Measurements from ENCODE around the gene PREP. TPM values are rescaled to one million over a fixed set of nuclear protein-coding genes. Genes with fewer than 3 reads are reported as not detected.

The PREP gene
- total RNA-seq, 1 donor from 2014 or later: 33.0 TPM

- no peak for FAIRE-seq
- no peak for DNase-seq (ENCODE audit: low spot score in 2 of 2)
These were observed 85.0 kb downstream of the PREP start for GRCh38 chr6:105317607-105318533.

DNA sequence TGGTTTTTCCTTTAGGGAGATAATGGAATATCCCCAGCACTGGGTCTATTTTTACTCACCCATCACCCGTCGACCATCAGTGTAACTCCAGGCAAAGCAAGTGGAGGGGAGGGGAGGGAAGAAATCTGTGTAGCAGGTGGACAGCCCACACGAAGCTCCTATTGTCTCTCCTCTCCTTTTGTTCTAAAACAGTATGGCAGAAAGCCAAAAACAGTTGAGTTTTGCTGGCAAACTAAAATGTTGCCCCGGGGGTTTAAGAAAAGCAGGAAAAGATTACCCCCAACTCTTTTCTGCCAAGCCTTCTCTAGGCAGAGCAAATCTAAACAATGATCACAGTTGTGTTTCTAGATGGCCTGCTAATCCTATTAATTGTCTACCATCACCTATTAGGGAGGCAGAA lies 89.7 kb downstream of the PREP start:
- DNase-seq (ENCODE audit: low spot score in 2 of 2) (no peak), FAIRE-seq (no peak)

GRCh38 chr6:105310947-105311346 lies 91.9 kb downstream of the PREP start:
- FAIRE-seq (no peak), DNase-seq (ENCODE audit: low spot score in 2 of 2) (no peak)

DNA sequence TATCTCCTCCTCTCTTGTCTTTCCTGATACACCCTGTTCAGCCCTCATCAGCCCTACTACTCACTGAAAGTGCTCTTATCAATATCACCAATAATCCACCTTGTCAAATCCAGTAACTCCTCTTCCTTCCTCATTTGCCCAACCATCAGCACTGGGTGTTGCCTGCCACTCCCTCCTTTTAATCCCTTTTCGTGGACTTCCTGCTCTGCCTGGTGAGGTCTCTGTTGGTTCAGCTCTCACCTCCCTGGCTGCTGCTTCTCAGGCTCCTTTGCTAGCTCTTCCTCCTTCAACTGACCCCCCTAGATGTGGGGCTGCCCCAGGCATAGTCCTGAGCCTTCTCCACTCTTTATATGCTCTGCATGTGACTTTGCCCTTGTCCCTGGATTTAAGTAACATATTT lies 92.5 kb downstream of the PREP start:
- no peak for FAIRE-seq
- no peak for DNase-seq (ENCODE audit: low spot score in 2 of 2)

DNA sequence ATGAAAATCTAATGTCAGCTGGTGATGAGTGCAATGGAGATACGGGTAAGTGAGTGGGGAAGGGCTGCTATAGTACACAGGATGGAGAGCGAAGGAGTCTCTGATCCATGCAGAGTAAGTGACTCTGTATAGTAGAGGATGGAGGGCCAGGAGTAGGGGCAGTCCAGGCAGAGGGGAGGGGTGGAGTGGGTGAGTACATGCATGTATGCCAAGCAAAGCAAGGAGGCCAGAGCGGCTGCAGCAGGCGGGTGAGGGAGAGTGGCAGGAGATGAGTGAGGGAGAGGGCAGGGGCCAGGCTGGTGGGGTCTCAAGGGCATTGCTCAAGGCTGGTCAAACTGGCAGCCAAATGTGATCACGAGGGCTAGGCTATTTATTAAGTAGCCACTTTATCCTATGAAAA lies 94.0 kb downstream of the PREP start:
- FAIRE-seq (no peak), DNase-seq (ENCODE audit: low spot score in 2 of 2) (no peak)

DNA sequence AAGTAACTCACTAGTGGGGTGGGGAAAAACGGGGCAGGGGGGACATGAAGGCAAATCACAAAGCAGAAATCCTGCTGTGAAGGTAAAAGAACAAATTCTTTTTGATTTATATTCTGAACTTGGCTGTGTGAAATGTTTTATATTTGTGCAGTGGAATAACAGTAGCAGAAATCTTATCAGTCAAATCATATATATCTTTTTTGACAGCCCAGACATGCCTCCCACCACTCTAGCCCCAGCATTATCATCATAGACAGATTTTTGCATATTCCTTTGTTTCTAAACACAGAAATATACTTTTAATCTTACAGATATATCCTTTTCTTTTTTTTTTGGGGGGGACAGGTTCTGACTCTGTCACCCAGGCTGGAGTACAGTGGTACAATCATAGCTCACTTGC lies 97.4 kb downstream of the PREP start:
- FAIRE-seq (no peak), DNase-seq (ENCODE audit: low spot score in 2 of 2) (no peak)

- no peak for DNase-seq (ENCODE audit: low spot score in 2 of 2)
- FAIRE-seq: no peak
These were observed 98.1 kb downstream of the PREP start for GRCh38 chr6:105304825-105305224.

DNA sequence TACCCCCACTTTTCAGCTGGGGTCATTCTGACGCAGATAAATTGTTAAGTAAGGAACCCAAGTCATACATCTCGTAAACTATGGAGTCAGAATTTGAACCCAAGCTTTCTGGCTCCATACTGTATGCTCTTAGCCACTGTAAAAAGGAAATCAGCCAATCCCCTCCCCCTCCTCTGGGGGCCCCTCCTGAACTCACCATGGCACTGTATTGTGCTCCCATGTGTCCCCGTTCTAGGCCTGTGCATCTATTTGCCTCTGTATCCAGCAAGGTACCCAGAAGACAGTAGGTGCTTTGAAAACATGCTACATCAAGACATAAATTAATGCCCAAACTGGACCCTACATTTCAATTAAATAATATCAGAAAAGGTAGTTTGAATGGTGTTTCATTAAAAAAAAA lies 98.5 kb downstream of the PREP start:
- no peak for DNase-seq (ENCODE audit: low spot score in 2 of 2)

DNA sequence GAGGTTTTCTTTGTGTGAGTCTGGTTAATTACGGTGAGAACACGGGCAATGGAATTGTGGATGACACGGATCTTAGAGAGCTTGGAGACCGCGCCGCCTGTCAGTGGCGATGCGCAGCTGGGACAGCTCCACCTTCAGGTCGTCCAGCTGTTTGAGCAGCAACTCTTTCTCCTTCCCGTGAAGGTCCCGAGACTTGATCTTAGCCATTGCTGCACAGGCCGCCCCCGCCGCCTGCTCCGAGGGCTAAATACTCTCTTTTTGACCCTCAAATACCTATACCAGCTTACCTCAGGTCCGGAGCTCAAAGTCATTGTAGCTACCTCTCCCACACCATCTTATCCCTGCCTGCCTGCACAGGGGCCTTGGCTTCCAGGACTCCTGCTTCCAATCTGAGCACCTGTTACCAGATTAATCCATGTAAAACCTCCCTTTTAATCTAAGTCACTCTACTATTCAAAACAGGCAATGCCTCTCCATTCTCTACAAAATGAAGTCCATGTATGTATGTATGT lies 100.2 kb downstream of the PREP start:
- DNase-seq (ENCODE audit: low spot score in 2 of 2): no peak
- no peak for FAIRE-seq

More for the DNA sequence above, 98.5 kb downstream of the PREP start:
- FAIRE-seq: no peak

DNA sequence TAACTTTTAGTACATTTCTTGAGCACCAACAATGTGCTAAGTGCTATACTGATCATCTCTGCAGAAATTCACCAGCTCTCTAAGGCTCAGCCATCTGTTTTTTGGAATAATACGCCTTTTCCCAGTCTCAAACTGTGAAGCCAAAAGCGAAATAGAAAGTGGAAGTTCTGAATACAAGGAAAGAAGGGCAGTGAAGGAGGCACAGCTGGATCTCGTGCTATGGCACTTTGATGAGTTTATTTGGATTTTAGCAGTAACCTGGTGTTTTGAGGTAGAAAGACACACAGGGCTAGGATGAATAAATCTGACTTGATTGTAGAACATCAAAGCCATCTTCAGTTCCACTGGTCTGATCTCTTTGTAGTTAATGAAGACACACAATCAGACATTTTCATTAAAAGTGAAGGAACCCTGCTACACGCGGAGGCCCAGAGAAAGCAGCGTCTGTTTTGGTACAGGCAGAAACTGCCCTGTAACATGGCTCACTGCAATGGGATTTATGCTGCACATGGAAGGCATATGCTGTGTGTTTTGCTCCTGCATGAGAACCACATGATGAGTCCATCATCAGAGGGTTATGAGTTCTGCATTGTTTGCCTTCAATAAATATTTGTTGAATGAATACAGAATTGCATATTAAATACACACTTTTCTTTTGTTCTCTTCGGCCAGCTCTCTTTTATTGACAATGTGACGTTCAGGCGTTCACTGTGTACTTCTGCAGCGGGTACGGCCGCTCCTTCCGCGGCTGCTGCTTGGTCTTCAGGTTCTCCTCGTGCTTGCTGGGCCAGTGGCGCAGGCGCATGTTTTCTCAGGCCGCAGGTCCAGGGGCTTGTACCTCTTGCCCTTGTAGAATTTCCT lies 100.9 kb downstream of the PREP start:
- DNase-seq (ENCODE audit: low spot score in 2 of 2) (no peak), FAIRE-seq (no peak)

GRCh38 chr6:105301072-105301503 lies 101.8 kb downstream of the PREP start:
- FAIRE-seq (no peak), DNase-seq (ENCODE audit: low spot score in 2 of 2) (no peak)

DNA sequence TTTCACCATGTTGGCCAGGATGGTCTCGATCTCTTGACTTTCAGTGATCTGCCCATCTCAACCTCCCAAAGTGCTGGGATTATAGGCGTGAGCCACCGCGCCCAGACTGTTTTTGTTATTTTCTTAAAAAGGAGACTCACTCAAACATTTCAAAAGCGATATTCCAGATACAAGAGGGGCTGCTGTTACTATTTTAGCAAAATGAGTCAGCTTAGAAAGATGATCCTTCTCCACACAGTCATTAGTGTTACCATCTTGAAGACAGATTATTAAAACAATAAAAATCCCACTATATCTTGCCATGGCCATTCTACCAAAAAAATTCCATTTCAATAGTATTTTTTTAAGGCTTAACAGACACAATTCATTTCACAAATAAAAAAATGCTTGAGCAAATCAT lies 102.8 kb downstream of the PREP start:
- FAIRE-seq: no peak
- no peak for DNase-seq (ENCODE audit: low spot score in 2 of 2)

GRCh38 chr6:105294129-105294528 lies 108.8 kb downstream of the PREP start:
- no peak for DNase-seq (ENCODE audit: low spot score in 2 of 2)
- FAIRE-seq: no peak

DNA sequence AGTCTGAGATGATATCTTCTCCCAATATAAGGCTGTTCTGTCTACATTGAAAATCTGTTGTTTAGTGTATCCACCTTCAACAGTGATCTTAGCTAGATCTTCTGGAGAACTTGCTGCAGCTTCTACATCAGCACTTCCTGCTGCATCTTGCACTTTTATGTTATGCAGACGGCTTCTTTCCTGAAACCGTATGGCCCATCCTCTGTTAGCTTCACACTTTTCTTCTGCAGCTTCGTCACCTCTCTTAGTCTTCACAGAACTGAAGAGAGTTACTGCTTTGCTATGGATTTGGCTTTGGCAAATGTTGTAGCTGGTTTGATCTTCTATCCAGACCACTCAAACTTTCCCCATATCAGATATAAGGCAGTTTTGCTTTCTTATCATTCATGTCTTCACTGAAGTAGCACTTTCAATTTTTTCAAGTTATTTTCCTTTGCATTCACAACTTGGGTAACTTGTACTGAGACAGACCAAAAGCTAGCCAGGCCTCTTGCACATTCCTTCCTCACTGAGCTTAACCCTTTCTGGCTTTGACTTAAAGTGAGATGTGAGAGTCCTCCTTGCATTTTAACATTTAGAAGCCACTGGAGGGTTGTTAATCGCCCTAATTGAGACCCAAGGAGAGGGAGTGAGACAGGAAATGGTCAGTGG lies 110.1 kb downstream of the PREP start:
- DNase-seq (ENCODE audit: low spot score in 2 of 2) (no peak), FAIRE-seq (no peak)

DNA sequence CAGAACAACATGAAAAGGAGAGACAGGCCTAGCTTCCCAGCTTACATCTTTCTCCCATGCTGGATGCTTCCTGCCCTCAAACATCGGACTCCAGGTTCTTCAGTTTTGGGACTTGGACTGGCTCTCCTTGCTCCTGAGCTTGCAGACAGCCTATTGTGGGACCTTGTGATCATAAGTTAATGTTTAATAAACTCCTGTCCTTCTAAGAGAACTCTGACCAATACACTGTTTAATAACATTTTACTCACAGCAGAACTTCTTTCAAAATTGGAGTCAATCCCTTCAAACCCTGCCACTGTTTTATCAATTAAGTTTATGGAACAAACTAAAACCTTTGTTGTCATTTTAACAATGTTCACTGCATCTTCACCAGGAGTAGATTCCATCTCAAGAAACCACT lies 111.4 kb downstream of the PREP start:
- no peak for DNase-seq (ENCODE audit: low spot score in 2 of 2)
- no peak for FAIRE-seq

DNA sequence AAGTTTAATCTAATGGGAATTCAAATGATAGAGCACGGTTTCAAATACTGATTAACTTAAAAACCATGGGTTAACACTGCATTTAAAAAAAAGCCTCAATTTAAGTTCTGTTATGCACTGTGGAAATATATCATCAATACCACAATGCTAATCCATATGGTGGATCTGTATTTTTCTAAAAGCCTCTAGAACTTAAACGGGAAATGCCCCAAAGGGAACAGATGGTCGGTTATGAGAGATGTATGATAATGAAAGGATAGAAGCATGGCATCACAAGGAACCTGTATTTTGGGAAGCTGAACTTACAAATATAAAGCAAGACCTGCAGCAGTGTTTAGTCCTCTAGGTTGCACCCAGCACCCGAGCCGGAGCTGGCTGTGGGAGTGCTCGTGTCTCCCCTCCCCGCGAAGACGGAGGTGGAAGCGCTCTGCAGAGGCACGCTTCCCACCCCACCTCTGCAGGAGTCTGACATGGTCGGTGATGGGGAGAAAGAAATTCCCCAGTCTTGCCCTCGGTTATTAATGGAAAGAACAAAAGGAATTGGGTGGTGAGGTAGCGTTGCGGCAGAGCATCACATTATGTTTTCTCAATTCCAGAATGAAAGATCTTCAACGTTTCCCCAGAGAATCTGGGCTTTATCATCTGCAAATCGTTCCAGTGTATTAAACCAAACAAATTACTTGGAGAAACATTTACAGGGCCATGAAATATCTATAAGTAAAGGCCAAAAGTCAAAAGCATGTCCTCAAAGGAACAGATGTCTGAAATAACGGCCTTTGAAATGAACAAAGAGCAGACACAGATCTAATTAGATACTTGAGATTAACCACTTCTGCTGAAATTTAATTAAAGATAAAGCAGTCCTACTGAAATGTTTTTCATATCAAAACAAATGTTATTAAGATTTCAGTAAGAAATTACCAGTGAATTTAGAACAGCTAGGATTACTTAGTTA lies 120.0 kb downstream of the PREP start:
- FAIRE-seq: no peak
- no peak for DNase-seq (ENCODE audit: low spot score in 2 of 2)

DNA sequence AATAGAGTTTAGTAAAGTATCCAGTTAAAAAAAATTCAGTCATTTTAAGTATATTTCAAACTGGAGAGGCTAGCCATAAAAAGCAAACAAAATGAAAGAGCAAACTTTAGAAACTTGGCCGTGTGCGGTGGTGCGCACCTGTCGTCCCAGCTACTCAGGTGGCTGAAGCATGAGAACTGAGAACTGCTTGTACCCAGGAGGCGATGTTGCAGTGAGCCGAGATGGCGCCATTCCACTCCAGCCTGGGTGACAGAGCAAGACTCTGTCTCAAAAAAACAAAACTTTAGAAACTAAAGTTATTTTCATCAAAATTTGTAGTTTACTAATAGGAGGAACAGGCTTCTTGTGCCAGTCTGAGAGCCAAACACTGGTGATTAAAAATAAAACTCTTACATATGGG lies 122.8 kb downstream of the PREP start:
- no peak for FAIRE-seq
- no peak for DNase-seq (ENCODE audit: low spot score in 2 of 2)

DNA sequence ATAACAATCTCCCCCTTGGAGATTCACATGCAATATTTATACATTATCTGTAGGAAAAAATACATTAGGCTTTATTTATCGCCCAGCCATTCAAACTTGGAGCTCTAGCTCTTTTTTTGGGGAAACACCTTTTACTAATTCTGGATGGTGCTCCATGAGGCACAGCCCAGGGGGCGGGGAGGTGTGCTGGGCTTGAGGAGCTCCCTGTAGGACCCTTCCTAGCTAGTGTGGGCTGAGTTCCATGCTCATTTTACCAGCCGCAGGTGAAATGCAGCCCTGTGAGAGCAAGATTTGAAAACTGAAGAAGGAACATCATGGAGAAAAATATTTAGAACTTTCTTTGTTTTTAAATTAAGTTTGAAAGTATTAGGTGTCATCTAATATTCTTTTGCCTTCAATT lies 123.4 kb downstream of the PREP start:
- DNase-seq (ENCODE audit: low spot score in 2 of 2) (no peak), FAIRE-seq (no peak)

DNA sequence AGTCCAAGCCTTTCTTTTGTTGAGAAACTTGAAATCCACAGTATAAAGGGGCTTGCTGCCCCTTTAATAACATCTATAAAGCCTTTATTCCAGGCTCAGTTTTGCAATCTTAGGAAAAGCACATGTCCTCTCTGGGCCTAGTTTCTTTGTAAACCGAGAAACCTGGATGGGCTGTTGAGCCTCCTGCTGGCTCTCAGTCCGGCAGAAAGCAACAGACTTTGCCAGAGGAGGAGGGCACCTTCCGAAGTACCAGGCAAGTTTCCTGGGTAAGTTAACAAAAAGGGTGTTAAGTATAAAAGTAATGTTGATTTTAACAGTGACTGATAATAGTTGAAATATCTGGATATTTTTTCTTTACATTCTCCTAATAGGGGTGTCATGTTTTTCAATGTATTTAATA lies 124.1 kb downstream of the PREP start:
- no peak for FAIRE-seq
- no peak for DNase-seq (ENCODE audit: low spot score in 2 of 2)

GRCh38 chr6:105278035-105278434 lies 124.8 kb downstream of the PREP start:
- FAIRE-seq (no peak), DNase-seq (ENCODE audit: low spot score in 2 of 2) (no peak)
